Neural progenitor cell (in vitro differentiated cells): ENCODE measurements around the gene SEPTIN6.

Source experiments
- CTCF ChIP-seq: fragments of 200-600 bp; sonication (generic); IDR thresholded peaks from 2 replicates; pipeline ENCODE4 v1.5.1; 2017; ENCODE audit warnings: antibody characterized with exemption, mild to moderate bottlenecking
- EZH2phosphoT487 ChIP-seq: fragments of 200-600 bp; sonication (generic); IDR thresholded peaks from 2 replicates; pipeline ENCODE4 v1.6.1; 2017; ENCODE audit warnings: antibody characterized with exemption

- no peak for TF ChIP-seq CTCF
- no peak for TF ChIP-seq EZH2phosphoT487
Measured at GRCh38 chrX:119721926-119722325, 29.0 kb upstream of the SEPTIN6 start.
